WERI-Rb-1 (cell line): Measurements from ENCODE around the gene PELI2.

ENCODE experiments used
- DNase-seq: peaks from one replicate; pipeline ENCODE4 v3.0.0-alpha.2; 2020
- H3K27ac ChIP-seq: fragments of 250-450 bp; sonication (Bioruptor Pico); 2 replicates; pipeline ENCODE4 v1.5.1; 2020; ENCODE audit warnings: mild to moderate bottlenecking, moderate library complexity
- H3K27me3 ChIP-seq: fragments of 250-450 bp; sonication (Bioruptor Pico); 2 replicates; pipeline ENCODE4 v1.5.1; 2021; ENCODE audit warnings: mild to moderate bottlenecking, low read depth, moderate library complexity; ENCODE audit not compliant: insufficient read depth, severe bottlenecking
- H3K36me3 ChIP-seq: fragments of 250-450 bp; sonication (Bioruptor Pico); 2 replicates; pipeline ENCODE4 v1.5.1; 2020; ENCODE audit warnings: mild to moderate bottlenecking, moderate library complexity
- H3K4me3 ChIP-seq: 2 replicates; pipeline ENCODE4 v1.5.1; 2011; ENCODE audit warnings: low read depth, mild to moderate bottlenecking, control low read depth, low read length
- H3K9me3 ChIP-seq: fragments of 250-450 bp; sonication (Bioruptor Pico); 2 replicates; pipeline ENCODE4 v1.5.1; 2021; ENCODE audit warnings: mild to moderate bottlenecking, moderate library complexity; ENCODE audit not compliant: severe bottlenecking
- CTCF ChIP-seq: IDR thresholded peaks from 2 replicates; pipeline ENCODE4 v1.5.1; 2011; ENCODE audit warnings: low read depth, mild to moderate bottlenecking, control low read depth, inconsistent platforms, low read length

Gene PELI2

GRCh38 chr14:56121816-56122215, 3.6 kb downstream of the PELI2 start:
- peaks cover 3% of the 10 kb centered on the region for H3K27me3 ChIP-seq
- no peak for DNase-seq
- no peaks in the 10 kb centered on the region for H3K36me3 ChIP-seq
- no peak overlapping the region for H3K4me3 ChIP-seq
- TF ChIP-seq CTCF, result no peak
- no peak overlapping the region for H3K27ac ChIP-seq
- H3K9me3 ChIP-seq, result no peaks in the 10 kb centered on the region

GRCh38 chr14:56122301-56122700, 4.1 kb downstream of the PELI2 start:
- Histone ChIP-seq H3K36me3 (no peaks in the 10 kb centered on the region), H3K4me3 (no peak overlapping the region), H3K9me3 (no peaks in the 10 kb centered on the region), H3K27me3 (peaks cover 3% of the 10 kb centered on the region), H3K27ac (no peak overlapping the region)
- DNase-seq, result no peak
- TF ChIP-seq CTCF, result no peak

DNA sequence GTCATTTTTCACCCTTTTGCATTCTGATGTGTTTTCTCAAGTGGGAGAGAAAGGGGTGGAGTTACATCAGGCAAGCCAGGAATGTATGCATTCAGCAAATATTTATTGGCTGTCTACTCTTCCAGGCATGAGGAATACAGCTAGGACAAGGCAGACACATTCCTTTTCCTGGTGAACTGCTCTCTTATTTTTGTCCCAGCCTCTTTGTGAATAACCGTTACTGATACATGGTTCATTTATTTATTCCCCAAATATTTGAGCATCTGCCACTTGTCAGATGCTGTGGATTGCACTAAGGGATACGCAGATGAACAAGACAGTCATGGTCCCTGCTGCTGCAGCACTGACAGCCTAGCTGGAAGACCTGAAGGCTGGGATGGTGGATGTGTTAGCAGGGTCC, 6.1 kb downstream of the PELI2 start:
- Histone ChIP-seq H3K36me3 (no peaks in the 10 kb centered on the region), H3K27ac (no peak overlapping the region), H3K9me3 (no peaks in the 10 kb centered on the region), H3K27me3 (peaks cover 3% of the 10 kb centered on the region), H3K4me3 (no peak overlapping the region)
- TF ChIP-seq CTCF, result no peak
- no peak for DNase-seq

GRCh38 chr14:56125772-56126636, 7.8 kb downstream of the PELI2 start:
- no peaks in the 10 kb centered on the region for H3K9me3 ChIP-seq
- H3K36me3 ChIP-seq, result no peaks in the 10 kb centered on the region
- no peak for TF ChIP-seq CTCF
- peak overlapping the region; percentile 23 for H3K27ac ChIP-seq
- H3K27me3 ChIP-seq, result no peaks in the 10 kb centered on the region
- peak; percentile 74 for DNase-seq
- H3K4me3 ChIP-seq, result peak overlapping the region; percentile 32

GRCh38 chr14:56126637-56126913, 8.4 kb downstream of the PELI2 start:
- Histone ChIP-seq H3K27me3 (no peaks in the 10 kb centered on the region), H3K9me3 (no peaks in the 10 kb centered on the region), H3K4me3 (peak overlapping the region; percentile 32), H3K27ac (peak overlapping the region; percentile 23), H3K36me3 (no peaks in the 10 kb centered on the region)
- TF ChIP-seq CTCF, result no peak
- DNase-seq, result no peak

GRCh38 chr14:56127156-56127555, 8.9 kb downstream of the PELI2 start:
- no peak for TF ChIP-seq CTCF
- H3K27me3 ChIP-seq, result no peaks in the 10 kb centered on the region
- DNase-seq, result peak; percentile 25
- H3K4me3 ChIP-seq, result peak overlapping the region; percentile 32; the same call in 1 of the 2 replicates
- peak overlapping the region; percentile 23 for H3K27ac ChIP-seq
- H3K36me3 ChIP-seq, result no peaks in the 10 kb centered on the region
- no peaks in the 10 kb centered on the region for H3K9me3 ChIP-seq
